GM20431 (cell line): ENCODE results near the gene YAF2.

Experiments
- in situ Hi-C: fragments of 300-500 bp; cut with MseI, MboI; formaldehyde crosslinking; loops from one replicate; pipeline ENCODE4 v1.15.0; 2020; ENCODE audit warnings: low sequenced_read_pairs; ENCODE audit not compliant: unreplicated experiment

Gene YAF2

GRCh38 chr12:42238240-42239140, at the start of gene YAF2:
Gene YAF2, minus strand, starts transcription at chr12:42238248. Its CDS starts 68 bp downstream, at chr12:42238180.
- in situ Hi-C loops: no loop called here

GRCh38 chr12:42286741-42287140, 48.7 kb upstream of the YAF2 start:
- in situ Hi-C loops: no loop called here

- in situ Hi-C loops: no loop called here
These were observed 47.4 kb upstream of the YAF2 start for GRCh38 chr12:42285431-42285830.

- in situ Hi-C loops: no loop called here
These were observed 46.8 kb upstream of the YAF2 start for GRCh38 chr12:42284876-42285275.

GRCh38 chr12:42284157-42284556, 46.1 kb upstream of the YAF2 start:
- in situ Hi-C loops: no loop called here

GRCh38 chr12:42283739-42284138, 45.7 kb upstream of the YAF2 start:
- in situ Hi-C loops: no loop called here

- in situ Hi-C loops: no loop called here
These were observed 44.2 kb upstream of the YAF2 start for GRCh38 chr12:42282294-42282693.

GRCh38 chr12:42281844-42282243, 43.8 kb upstream of the YAF2 start:
- in situ Hi-C loops: no loop called here

GRCh38 chr12:42281278-42281677, 43.2 kb upstream of the YAF2 start:
- in situ Hi-C loops: no loop called here

GRCh38 chr12:42278128-42278510, 40.1 kb upstream of the YAF2 start:
- in situ Hi-C loops: no loop called here

- in situ Hi-C loops: no loop called here
These were observed 39.5 kb upstream of the YAF2 start for GRCh38 chr12:42277396-42278127.

- in situ Hi-C loops: no loop called here
These were observed 37.5 kb upstream of the YAF2 start for GRCh38 chr12:42275499-42275898.

GRCh38 chr12:42273706-42274105, 35.7 kb upstream of the YAF2 start:
- in situ Hi-C loops: no loop called here

GRCh38 chr12:42270596-42270995, 32.5 kb upstream of the YAF2 start:
- in situ Hi-C loops: no loop called here

- in situ Hi-C loops: no loop called here
These were observed 29.6 kb upstream of the YAF2 start for GRCh38 chr12:42267413-42268190.

GRCh38 chr12:42266579-42267230, 28.7 kb upstream of the YAF2 start:
- in situ Hi-C loops: no loop called here

- in situ Hi-C loops: no loop called here
These were observed 24.2 kb upstream of the YAF2 start for GRCh38 chr12:42262271-42262670.

GRCh38 chr12:42261708-42262107, 23.7 kb upstream of the YAF2 start:
- in situ Hi-C loops: no loop called here

- in situ Hi-C loops: no loop called here
These were observed 22.5 kb upstream of the YAF2 start for GRCh38 chr12:42260518-42260917.

GRCh38 chr12:42259699-42260098, 21.7 kb upstream of the YAF2 start:
- in situ Hi-C loops: no loop called here
